ENCODE data around the gene DNAJB6.

Gene DNAJB6

GRCh38 chr7:157444011-157444842 lies 107.4 kb downstream of the DNAJB6 start:
- H3K4me1 ChIP-seq (ENCODE audit: low read length): peaks cover 5% of the 10 kb centered on the region; the same call in 1 of the 2 replicates

GRCh38 chr7:157444843-157445135 lies 108.0 kb downstream of the DNAJB6 start:
- Histone ChIP-seq H3K79me2 (ENCODE audit: low read length) (no peaks in the 10 kb centered on the region), H3K4me2 (ENCODE audit: low read length) (no peak overlapping the region), H4K20me1 (ENCODE audit: insufficient read depth, low read length) (no peaks in the 10 kb centered on the region), H3K9ac (ENCODE audit: low read length) (no peak overlapping the region), H3K4me1 (ENCODE audit: low read length) (peaks cover 5% of the 10 kb centered on the region; the same call in 1 of the 2 replicates), H3K27ac (ENCODE audit: low read length) (no peak overlapping the region), H2AFZ (ENCODE audit: low read depth, low read length) (no peak overlapping the region), H3K36me3 (replicated peaks; ENCODE audit: low read depth, low read length) (no peaks in the 10 kb centered on the region), H3K4me3 (ENCODE audit: low read length) (no peak overlapping the region), H3K9me3 (ENCODE audit: insufficient read depth, low read length) (no peaks in the 10 kb centered on the region), H3K27me3 (ENCODE audit: low read depth, low read length) (no peaks in the 10 kb centered on the region)
- TF ChIP-seq EZH2phosphoT487 (IDR thresholded peaks at IDR 0.05; ENCODE audit: low read depth): no peak
- TF ChIP-seq CTCF (IDR thresholded peaks at IDR 0.05; ENCODE audit: low read depth, low read length): no peak

More at GRCh38 chr7:157444011-157444842, 107.4 kb downstream of the DNAJB6 start:
- H3K9me3 ChIP-seq (ENCODE audit: insufficient read depth, low read length): no peaks in the 10 kb centered on the region
- TF ChIP-seq CTCF (IDR thresholded peaks at IDR 0.05; ENCODE audit: low read depth, low read length): no peak
- TF ChIP-seq EZH2phosphoT487 (IDR thresholded peaks at IDR 0.05; ENCODE audit: low read depth): no peak
- no peak overlapping the region for H3K27ac ChIP-seq (ENCODE audit: low read length)
- no peaks in the 10 kb centered on the region for H3K36me3 ChIP-seq (replicated peaks; ENCODE audit: low read depth, low read length)
- H2AFZ ChIP-seq (ENCODE audit: low read depth, low read length): no peak overlapping the region
- no peak overlapping the region for H3K4me2 ChIP-seq (ENCODE audit: low read length)
- no peak overlapping the region for H3K4me3 ChIP-seq (ENCODE audit: low read length)
- no peaks in the 10 kb centered on the region for H4K20me1 ChIP-seq (ENCODE audit: insufficient read depth, low read length)
- H3K9ac ChIP-seq (ENCODE audit: low read length): no peak overlapping the region
- H3K79me2 ChIP-seq (ENCODE audit: low read length): no peaks in the 10 kb centered on the region
- H3K27me3 ChIP-seq (ENCODE audit: low read depth, low read length): no peaks in the 10 kb centered on the region

GRCh38 chr7:157445246-157445955 lies 108.6 kb downstream of the DNAJB6 start:
- no peak overlapping the region for H3K4me3 ChIP-seq (ENCODE audit: low read length)
- no peaks in the 10 kb centered on the region for H4K20me1 ChIP-seq (ENCODE audit: insufficient read depth, low read length)
- no peaks in the 10 kb centered on the region for H3K27me3 ChIP-seq (ENCODE audit: low read depth, low read length)
- no peaks in the 10 kb centered on the region for H3K9me3 ChIP-seq (ENCODE audit: insufficient read depth, low read length)
- H3K4me1 ChIP-seq (ENCODE audit: low read length): peaks cover 5% of the 10 kb centered on the region; the same call in 1 of the 2 replicates
- TF ChIP-seq EZH2phosphoT487 (IDR thresholded peaks at IDR 0.05; ENCODE audit: low read depth) (no peak), CTCF (IDR thresholded peaks at IDR 0.05; ENCODE audit: low read depth, low read length) (no peak)
- no peaks in the 10 kb centered on the region for H3K79me2 ChIP-seq (ENCODE audit: low read length)
- no peak overlapping the region for H3K9ac ChIP-seq (ENCODE audit: low read length)
- H2AFZ ChIP-seq (ENCODE audit: low read depth, low read length): no peak overlapping the region
- no peak overlapping the region for H3K4me2 ChIP-seq (ENCODE audit: low read length)
- no peaks in the 10 kb centered on the region for H3K36me3 ChIP-seq (replicated peaks; ENCODE audit: low read depth, low read length)
- no peak overlapping the region for H3K27ac ChIP-seq (ENCODE audit: low read length)

GRCh38 chr7:157445956-157446295 lies 109.1 kb downstream of the DNAJB6 start:
- Histone ChIP-seq H3K79me2 (ENCODE audit: low read length) (no peaks in the 10 kb centered on the region), H2AFZ (ENCODE audit: low read depth, low read length) (no peak overlapping the region), H3K4me3 (ENCODE audit: low read length) (no peak overlapping the region), H3K27me3 (ENCODE audit: low read depth, low read length) (no peaks in the 10 kb centered on the region), H3K36me3 (replicated peaks; ENCODE audit: low read depth, low read length) (no peaks in the 10 kb centered on the region), H3K9me3 (ENCODE audit: insufficient read depth, low read length) (no peaks in the 10 kb centered on the region), H3K9ac (ENCODE audit: low read length) (no peak overlapping the region), H3K27ac (ENCODE audit: low read length) (no peak overlapping the region), H4K20me1 (ENCODE audit: insufficient read depth, low read length) (no peaks in the 10 kb centered on the region), H3K4me2 (ENCODE audit: low read length) (no peak overlapping the region), H3K4me1 (ENCODE audit: low read length) (peaks cover 1% of the 10 kb centered on the region; the same call in 1 of the 2 replicates)
- TF ChIP-seq CTCF (IDR thresholded peaks at IDR 0.05; ENCODE audit: low read depth, low read length): no peak
- TF ChIP-seq EZH2phosphoT487 (IDR thresholded peaks at IDR 0.05; ENCODE audit: low read depth): no peak
